ENCODE results near the gene CDYL2. TPM values are rescaled to one million over a fixed set of nuclear protein-coding genes. Genes with fewer than 3 reads are reported as not detected.

CDYL2 gene
- total and polyA plus RNA-seq, 4 donors, result 1.3 to 12.6 (median 3.7) TPM

DNA sequence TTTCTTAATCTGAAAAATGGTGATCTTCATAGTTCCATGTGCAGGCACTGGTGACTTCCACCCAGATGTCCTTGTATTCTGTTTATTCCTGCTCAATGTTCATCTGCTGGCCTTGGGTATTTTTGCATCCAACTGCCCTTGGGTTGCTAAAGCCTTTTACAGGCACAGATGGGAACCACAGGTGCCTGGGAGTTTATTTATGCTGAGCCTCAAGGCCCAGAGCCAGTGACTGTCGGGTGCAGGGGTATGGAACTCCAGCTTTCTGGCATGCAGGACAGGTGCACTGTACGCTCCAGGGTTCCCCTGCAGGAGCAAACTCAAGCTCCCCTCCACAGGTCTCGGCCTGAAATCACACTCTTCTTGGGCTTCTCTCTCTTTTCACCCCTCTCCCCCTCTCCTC is 241.3 kb downstream of the CDYL2 start:
- Histone ChIP-seq H3K4me1 (ENCODE audit: control insufficient read depth in 5 of 5, insufficient read depth in 5 of 5, low read length in 5 of 5) (no peaks in the 10 kb centered on the region), H3K4me3 (no peak overlapping the region), H3K36me3 (ENCODE audit: control insufficient read depth in 4 of 4, insufficient read depth in 4 of 4, low read length in 4 of 4) (no peaks in the 10 kb centered on the region), H3K27ac (ENCODE audit: low read depth in 1 of 2, low read length in 1 of 2) (no peak overlapping the region), H3K27me3 (ENCODE audit: control insufficient read depth in 3 of 3, insufficient read depth in 3 of 3, low read length in 2 of 3) (peaks cover 0 to 8% (median 0%) of the 10 kb centered on the region in 3 donors), H3K9ac (ENCODE audit: insufficient read depth in 1 of 2, low read length in 2 of 2) (no peak overlapping the region), H3K9me3 (ENCODE audit: control insufficient read depth in 4 of 4, insufficient read depth in 3 of 4, low read length in 3 of 4) (peaks cover 0 to 2% (median 0%) of the 10 kb centered on the region in 4 donors)
- TF ChIP-seq, protein P1, sequence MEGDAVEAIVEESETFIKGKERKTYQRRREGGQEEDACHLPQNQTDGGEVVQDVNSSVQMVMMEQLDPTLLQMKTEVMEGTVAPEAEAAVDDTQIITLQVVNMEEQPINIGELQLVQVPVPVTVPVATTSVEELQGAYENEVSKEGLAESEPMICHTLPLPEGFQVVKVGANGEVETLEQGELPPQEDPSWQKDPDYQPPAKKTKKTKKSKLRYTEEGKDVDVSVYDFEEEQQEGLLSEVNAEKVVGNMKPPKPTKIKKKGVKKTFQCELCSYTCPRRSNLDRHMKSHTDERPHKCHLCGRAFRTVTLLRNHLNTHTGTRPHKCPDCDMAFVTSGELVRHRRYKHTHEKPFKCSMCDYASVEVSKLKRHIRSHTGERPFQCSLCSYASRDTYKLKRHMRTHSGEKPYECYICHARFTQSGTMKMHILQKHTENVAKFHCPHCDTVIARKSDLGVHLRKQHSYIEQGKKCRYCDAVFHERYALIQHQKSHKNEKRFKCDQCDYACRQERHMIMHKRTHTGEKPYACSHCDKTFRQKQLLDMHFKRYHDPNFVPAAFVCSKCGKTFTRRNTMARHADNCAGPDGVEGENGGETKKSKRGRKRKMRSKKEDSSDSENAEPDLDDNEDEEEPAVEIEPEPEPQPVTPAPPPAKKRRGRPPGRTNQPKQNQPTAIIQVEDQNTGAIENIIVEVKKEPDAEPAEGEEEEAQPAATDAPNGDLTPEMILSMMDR (IDR thresholded peaks at IDR 0.05; ENCODE audit: control extremely low read depth, extremely low read depth), result no peak
- DNase-seq (no peak), ATAC-seq (ENCODE audit: insufficient read depth, low FRiP score) (no peak)
- WGBS, 2 donors, result 92 to 94% methylated on average over 3 of the region's 3 CpGs

- DNase-seq (no peak), ATAC-seq (ENCODE audit: insufficient read depth, low FRiP score) (no peak)
- H3K27ac ChIP-seq (ENCODE audit: low read depth in 1 of 2, low read length in 1 of 2), result no peak overlapping the region
- no peak overlapping the region for H3K4me3 ChIP-seq
- H3K4me1 ChIP-seq (ENCODE audit: control insufficient read depth in 5 of 5, insufficient read depth in 5 of 5, low read length in 5 of 5), result no peaks in the 10 kb centered on the region
- no peak overlapping the region for H3K9ac ChIP-seq (ENCODE audit: insufficient read depth in 1 of 2, low read length in 2 of 2)
- 74 to 76% methylated on average over 4 of the region's 4 CpGs for WGBS, 2 donors
- H3K9me3 ChIP-seq (ENCODE audit: control insufficient read depth in 4 of 4, insufficient read depth in 3 of 4, low read length in 3 of 4), result no peaks in the 10 kb centered on the region
- H3K36me3 ChIP-seq (ENCODE audit: control insufficient read depth in 4 of 4, insufficient read depth in 4 of 4, low read length in 4 of 4), result no peaks in the 10 kb centered on the region
- peaks cover 0 to 8% (median 0%) of the 10 kb centered on the region in 3 donors for H3K27me3 ChIP-seq (ENCODE audit: control insufficient read depth in 3 of 3, insufficient read depth in 3 of 3, low read length in 2 of 3)
- TF ChIP-seq, protein P1 (IDR thresholded peaks at IDR 0.05; ENCODE audit: control extremely low read depth, extremely low read depth), result no peak
Observed at GRCh38 chr16:80559369-80559768, 245.0 kb downstream of the CDYL2 start.

DNA sequence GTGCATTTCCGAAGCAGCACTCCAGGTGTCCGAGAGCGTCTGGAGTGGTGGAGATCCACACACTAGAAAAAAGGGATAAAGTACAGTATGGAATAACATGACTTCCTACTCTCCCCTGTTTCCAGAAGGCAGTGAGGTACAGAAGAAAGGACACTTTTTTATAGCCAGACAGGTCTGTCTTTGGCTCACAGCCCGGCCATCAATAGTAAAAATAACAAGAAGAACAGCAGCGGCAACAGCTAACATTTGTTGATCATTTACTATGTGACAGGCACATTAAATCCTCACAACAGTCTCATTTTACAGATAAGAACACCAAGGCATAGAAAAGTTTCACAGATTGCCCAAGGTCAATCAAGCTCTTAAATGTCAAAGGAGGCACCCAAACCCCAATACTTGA is 247.4 kb downstream of the CDYL2 start:
- no peaks in the 10 kb centered on the region for H3K36me3 ChIP-seq (ENCODE audit: control insufficient read depth in 4 of 4, insufficient read depth in 4 of 4, low read length in 4 of 4)
- WGBS, 2 donors, result 90 to 94% methylated on average over 5 of the region's 5 CpGs
- TF ChIP-seq, protein P1 (IDR thresholded peaks at IDR 0.05; ENCODE audit: control extremely low read depth, extremely low read depth), result no peak
- H3K9me3 ChIP-seq (ENCODE audit: control insufficient read depth in 4 of 4, insufficient read depth in 3 of 4, low read length in 3 of 4), result no peaks in the 10 kb centered on the region
- H3K27ac ChIP-seq (ENCODE audit: low read depth in 1 of 2, low read length in 1 of 2), result no peak overlapping the region
- no peaks in the 10 kb centered on the region for H3K4me1 ChIP-seq (ENCODE audit: control insufficient read depth in 5 of 5, insufficient read depth in 5 of 5, low read length in 5 of 5)
- DNase-seq (no peak), ATAC-seq (ENCODE audit: insufficient read depth, low FRiP score) (no peak)
- H3K27me3 ChIP-seq (ENCODE audit: control insufficient read depth in 3 of 3, insufficient read depth in 3 of 3, low read length in 2 of 3), result peaks cover 0 to 3% (median 0%) of the 10 kb centered on the region in 3 donors
- H3K9ac ChIP-seq (ENCODE audit: insufficient read depth in 1 of 2, low read length in 2 of 2), result no peak overlapping the region
- no peak overlapping the region for H3K4me3 ChIP-seq

GRCh38 chr16:80556481-80556880 is 247.9 kb downstream of the CDYL2 start:
- DNase-seq (no peak), ATAC-seq (ENCODE audit: insufficient read depth, low FRiP score) (no peak)
- Histone ChIP-seq H3K9ac (ENCODE audit: insufficient read depth in 1 of 2, low read length in 2 of 2) (no peak overlapping the region), H3K27ac (ENCODE audit: low read depth in 1 of 2, low read length in 1 of 2) (no peak overlapping the region), H3K36me3 (ENCODE audit: control insufficient read depth in 4 of 4, insufficient read depth in 4 of 4, low read length in 4 of 4) (no peaks in the 10 kb centered on the region), H3K4me3 (no peak overlapping the region), H3K9me3 (ENCODE audit: control insufficient read depth in 4 of 4, insufficient read depth in 3 of 4, low read length in 3 of 4) (no peaks in the 10 kb centered on the region), H3K4me1 (ENCODE audit: control insufficient read depth in 5 of 5, insufficient read depth in 5 of 5, low read length in 5 of 5) (no peaks in the 10 kb centered on the region), H3K27me3 (ENCODE audit: control insufficient read depth in 3 of 3, insufficient read depth in 3 of 3, low read length in 2 of 3) (peaks cover 0 to 4% (median 0%) of the 10 kb centered on the region in 3 donors)
- WGBS, 2 donors, result 63 to 70% methylated on average over 3 of the region's 3 CpGs
- TF ChIP-seq, protein P1 (IDR thresholded peaks at IDR 0.05; ENCODE audit: control extremely low read depth, extremely low read depth), result no peak

Measured in lung (tissue), 12 donors.